Endothelial cell of umbilical vein (primary cell): ENCODE results near the gene TMPRSS12.

Experiments used
- GATA2 ChIP-seq: IDR thresholded peaks from 2 replicates; pipeline ENCODE4 v1.7.0; 2011; ENCODE audit warnings: low read depth, mild to moderate bottlenecking, moderate library complexity, mixed read lengths, low read length; ENCODE audit not compliant: insufficient read length, insufficient read depth
- MAX ChIP-seq: IDR thresholded peaks from 2 replicates; pipeline ENCODE4 v1.6.1; 2011; ENCODE audit not compliant: insufficient read depth, insufficient read length
- POLR2A ChIP-seq: IDR thresholded peaks from 2 replicates; pipeline ENCODE4 v1.6.1; 2012; ENCODE audit warnings: low read depth, mild to moderate bottlenecking, control low read depth, low read length
- TF ChIP-seq, protein P1 (sequence below), 2 donors: IDR thresholded peaks; 1 replicate in 1 of 2; 2 replicates in 1 of 2; pipeline ENCODE4 v1.5.1; 2011; ENCODE audit warnings: low read length in 2 of 2, mild to moderate bottlenecking in 2 of 2, moderate library complexity in 2 of 2, control low read depth in 1 of 2, inconsistent platforms in 1 of 2, low read depth in 1 of 2; ENCODE audit not compliant: insufficient read depth in 1 of 2; ENCODE audit errors: extremely low read depth in 1 of 2

DNA sequence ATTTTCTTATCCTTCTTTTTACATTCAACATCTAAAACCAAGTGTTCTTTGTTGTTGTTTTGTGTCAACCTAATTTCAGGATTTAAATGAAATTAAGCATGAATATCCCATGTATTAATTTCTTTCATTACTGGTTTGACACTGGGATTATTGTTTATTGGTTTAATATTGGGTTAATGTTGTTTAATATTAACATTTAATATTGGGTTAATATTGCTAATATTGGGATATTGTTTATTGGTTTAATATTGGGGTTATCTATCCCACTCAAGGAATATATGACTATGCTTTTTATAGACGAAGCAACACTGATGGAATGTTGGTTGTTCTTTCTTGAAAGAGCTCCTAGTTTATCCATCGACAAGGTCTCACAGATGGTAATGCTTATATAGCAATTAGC, 45.9 kb downstream of the TMPRSS12 start:
- TF ChIP-seq, protein P1, sequence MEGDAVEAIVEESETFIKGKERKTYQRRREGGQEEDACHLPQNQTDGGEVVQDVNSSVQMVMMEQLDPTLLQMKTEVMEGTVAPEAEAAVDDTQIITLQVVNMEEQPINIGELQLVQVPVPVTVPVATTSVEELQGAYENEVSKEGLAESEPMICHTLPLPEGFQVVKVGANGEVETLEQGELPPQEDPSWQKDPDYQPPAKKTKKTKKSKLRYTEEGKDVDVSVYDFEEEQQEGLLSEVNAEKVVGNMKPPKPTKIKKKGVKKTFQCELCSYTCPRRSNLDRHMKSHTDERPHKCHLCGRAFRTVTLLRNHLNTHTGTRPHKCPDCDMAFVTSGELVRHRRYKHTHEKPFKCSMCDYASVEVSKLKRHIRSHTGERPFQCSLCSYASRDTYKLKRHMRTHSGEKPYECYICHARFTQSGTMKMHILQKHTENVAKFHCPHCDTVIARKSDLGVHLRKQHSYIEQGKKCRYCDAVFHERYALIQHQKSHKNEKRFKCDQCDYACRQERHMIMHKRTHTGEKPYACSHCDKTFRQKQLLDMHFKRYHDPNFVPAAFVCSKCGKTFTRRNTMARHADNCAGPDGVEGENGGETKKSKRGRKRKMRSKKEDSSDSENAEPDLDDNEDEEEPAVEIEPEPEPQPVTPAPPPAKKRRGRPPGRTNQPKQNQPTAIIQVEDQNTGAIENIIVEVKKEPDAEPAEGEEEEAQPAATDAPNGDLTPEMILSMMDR (IDR thresholded peaks at IDR 0.05; ENCODE audit: extremely low read depth in 1 of 2, insufficient read depth in 1 of 2, low read depth in 1 of 2, low read length in 2 of 2): no peak
- no peak for TF ChIP-seq POLR2A
- no peak for TF ChIP-seq GATA2
- TF ChIP-seq MAX: no peak
